Measurements from ENCODE around the gene EPYC. TPM values are rescaled to one million over a fixed set of nuclear protein-coding genes. Genes with fewer than 3 reads are reported as not detected.

The EPYC gene
- total and polyA plus RNA-seq, 4 donors = 0.17 TPM; not detected in 3

- DNase-seq (ENCODE audit: low read depth in 4 of 6, low spot score in 6 of 6) = no peak
- Histone ChIP-seq H3K36me3 (ENCODE audit: control insufficient read depth, insufficient read depth, low read length) (no peaks in the 10 kb centered on the region), H3K27me3 (ENCODE audit: control insufficient read depth, insufficient read depth, low read length) (no peaks in the 10 kb centered on the region), H3K9me3 (ENCODE audit: control insufficient read depth, insufficient read depth, low read length) (no peaks in the 10 kb centered on the region), H3K4me1 (ENCODE audit: control insufficient read depth, insufficient read depth, low read length) (no peaks in the 10 kb centered on the region), H3K27ac (ENCODE audit: low read depth, low read length) (no peak overlapping the region), H3K4me3 (ENCODE audit: low read depth, low read length) (no peak overlapping the region)
- 89% methylated on average over 1 of the region's 2 CpGs for WGBS (ENCODE audit: insufficient coverage)
Observed at GRCh38 chr12:91021076-91021475, 16.3 kb upstream of the EPYC start.

DNA sequence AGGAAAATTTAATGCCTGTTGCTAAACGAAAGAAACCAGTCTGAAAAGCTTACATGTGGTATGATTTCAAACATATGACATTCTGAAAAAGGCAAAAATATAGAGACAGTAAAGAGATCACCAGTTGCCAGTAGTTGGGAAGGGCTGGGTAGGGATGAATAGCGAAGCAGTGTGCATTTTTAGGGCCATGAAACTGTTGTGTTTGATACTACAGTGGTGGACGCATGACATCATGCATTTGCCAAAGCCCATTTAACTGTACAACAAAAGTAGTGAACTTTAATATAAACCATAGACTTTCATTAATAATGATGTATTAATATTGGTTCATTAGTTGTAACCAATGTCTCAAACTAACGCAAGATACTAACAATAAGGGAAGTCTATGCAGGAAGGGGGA, 14.7 kb upstream of the EPYC start:
- H3K4me1 ChIP-seq (ENCODE audit: control insufficient read depth, insufficient read depth, low read length) = no peaks in the 10 kb centered on the region
- H3K27me3 ChIP-seq (ENCODE audit: control insufficient read depth, insufficient read depth, low read length) = no peaks in the 10 kb centered on the region
- H3K4me3 ChIP-seq (ENCODE audit: low read depth, low read length) = no peak overlapping the region
- DNase-seq (ENCODE audit: low read depth in 4 of 6, low spot score in 6 of 6) = no peak
- no peaks in the 10 kb centered on the region for H3K9me3 ChIP-seq (ENCODE audit: control insufficient read depth, insufficient read depth, low read length)
- no peak overlapping the region for H3K27ac ChIP-seq (ENCODE audit: low read depth, low read length)
- H3K36me3 ChIP-seq (ENCODE audit: control insufficient read depth, insufficient read depth, low read length) = no peaks in the 10 kb centered on the region
- 100% methylated on average over 1 of the region's 4 CpGs for WGBS (ENCODE audit: insufficient coverage)

GRCh38 chr12:91017511-91018263, 12.9 kb upstream of the EPYC start:
- 67% methylated on average over 1 of the region's 5 CpGs for WGBS (ENCODE audit: insufficient coverage)
- no peak overlapping the region for H3K27ac ChIP-seq (ENCODE audit: low read depth, low read length)
- H3K36me3 ChIP-seq (ENCODE audit: control insufficient read depth, insufficient read depth, low read length) = no peaks in the 10 kb centered on the region
- H3K4me1 ChIP-seq (ENCODE audit: control insufficient read depth, insufficient read depth, low read length) = no peaks in the 10 kb centered on the region
- no peak overlapping the region for H3K4me3 ChIP-seq (ENCODE audit: low read depth, low read length)
- H3K9me3 ChIP-seq (ENCODE audit: control insufficient read depth, insufficient read depth, low read length) = no peaks in the 10 kb centered on the region
- no peak for DNase-seq (ENCODE audit: low read depth in 4 of 6, low spot score in 6 of 6)
- no peaks in the 10 kb centered on the region for H3K27me3 ChIP-seq (ENCODE audit: control insufficient read depth, insufficient read depth, low read length)

DNA sequence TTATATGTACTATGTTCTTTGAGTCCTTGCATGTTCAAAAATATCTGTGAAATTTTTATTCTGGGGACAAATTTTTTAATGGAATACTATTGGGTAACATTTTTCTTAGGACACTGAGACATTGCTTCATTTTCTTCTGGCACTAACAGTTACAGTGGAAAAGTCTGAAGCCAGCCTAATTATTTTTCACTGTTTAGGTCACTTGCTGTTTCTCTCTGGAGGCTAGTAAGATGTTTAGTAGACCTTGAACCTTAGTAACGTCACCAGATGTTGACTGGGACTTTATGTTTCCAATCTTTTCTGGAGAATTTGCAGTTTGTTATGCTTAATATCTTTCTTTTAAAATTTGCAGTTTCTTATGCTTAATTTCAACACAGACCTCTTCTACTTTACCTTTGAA, 12.3 kb upstream of the EPYC start:
- H3K27ac ChIP-seq (ENCODE audit: low read depth, low read length) = no peak overlapping the region
- no CpG with 5 or more reads among the region's 1 CpG for WGBS (ENCODE audit: insufficient coverage)
- H3K27me3 ChIP-seq (ENCODE audit: control insufficient read depth, insufficient read depth, low read length) = no peaks in the 10 kb centered on the region
- no peaks in the 10 kb centered on the region for H3K9me3 ChIP-seq (ENCODE audit: control insufficient read depth, insufficient read depth, low read length)
- H3K4me3 ChIP-seq (ENCODE audit: low read depth, low read length) = no peak overlapping the region
- H3K4me1 ChIP-seq (ENCODE audit: control insufficient read depth, insufficient read depth, low read length) = no peaks in the 10 kb centered on the region
- no peaks in the 10 kb centered on the region for H3K36me3 ChIP-seq (ENCODE audit: control insufficient read depth, insufficient read depth, low read length)
- DNase-seq (ENCODE audit: low read depth in 4 of 6, low spot score in 6 of 6) = no peak

DNA sequence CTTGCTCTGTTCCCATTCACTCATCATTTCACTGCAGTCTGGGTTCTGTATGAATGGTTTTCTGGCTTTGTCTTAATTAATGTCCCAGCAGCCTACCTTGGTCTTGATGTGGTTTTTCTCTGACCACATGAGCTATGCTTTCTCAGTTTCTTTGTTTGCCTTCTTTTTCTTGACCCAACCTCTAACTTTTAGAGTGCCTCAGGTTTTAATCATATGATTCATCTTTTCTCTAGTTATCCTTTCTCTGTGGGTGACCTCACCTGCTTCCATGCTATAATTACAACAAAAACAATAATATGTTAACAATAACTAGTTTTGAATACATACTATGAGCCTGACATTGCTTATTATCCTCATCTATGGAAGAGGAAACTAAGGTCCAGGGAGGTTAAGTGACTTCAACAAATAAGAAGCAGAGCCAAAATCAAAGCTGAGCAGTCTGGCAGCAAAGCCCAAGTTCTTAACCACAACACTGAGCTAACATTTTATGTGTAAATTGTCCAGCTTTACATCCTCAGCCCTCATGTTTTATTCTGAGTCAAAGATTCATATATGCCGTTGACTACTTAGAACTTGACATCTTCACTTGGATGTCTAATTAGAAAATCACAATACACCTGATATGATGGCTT, 4.7 kb upstream of the EPYC start:
- H3K4me1 ChIP-seq (ENCODE audit: control insufficient read depth, insufficient read depth, low read length) = no peaks in the 10 kb centered on the region
- WGBS (ENCODE audit: insufficient coverage) = 100% methylated on average over 1 of the region's 1 CpG
- no peak overlapping the region for H3K27ac ChIP-seq (ENCODE audit: low read depth, low read length)
- no peaks in the 10 kb centered on the region for H3K27me3 ChIP-seq (ENCODE audit: control insufficient read depth, insufficient read depth, low read length)
- no peaks in the 10 kb centered on the region for H3K36me3 ChIP-seq (ENCODE audit: control insufficient read depth, insufficient read depth, low read length)
- H3K9me3 ChIP-seq (ENCODE audit: control insufficient read depth, insufficient read depth, low read length) = no peaks in the 10 kb centered on the region
- no peak for DNase-seq (ENCODE audit: low read depth in 4 of 6, low spot score in 6 of 6)
- H3K4me3 ChIP-seq (ENCODE audit: low read depth, low read length) = no peak overlapping the region

- H3K4me3 ChIP-seq (ENCODE audit: low read depth, low read length) = no peak overlapping the region
- WGBS (ENCODE audit: insufficient coverage) = 67% methylated on average over 1 of the region's 2 CpGs
- H3K4me1 ChIP-seq (ENCODE audit: control insufficient read depth, insufficient read depth, low read length) = no peaks in the 10 kb centered on the region
Observed at GRCh38 chr12:91007531-91008290, 2.9 kb upstream of the EPYC start.

GRCh38 chr12:91003737-91004136, 1.0 kb downstream of the EPYC start:
- H3K9me3 ChIP-seq (ENCODE audit: control insufficient read depth, insufficient read depth, low read length) = no peaks in the 10 kb centered on the region
- no peak overlapping the region for H3K4me3 ChIP-seq (ENCODE audit: low read depth, low read length)
- DNase-seq (ENCODE audit: low read depth in 4 of 6, low spot score in 6 of 6) = peak in 1 of 6 donors; percentile 23
- H3K4me1 ChIP-seq (ENCODE audit: control insufficient read depth, insufficient read depth, low read length) = no peaks in the 10 kb centered on the region
- H3K36me3 ChIP-seq (ENCODE audit: control insufficient read depth, insufficient read depth, low read length) = no peaks in the 10 kb centered on the region
- no peaks in the 10 kb centered on the region for H3K27me3 ChIP-seq (ENCODE audit: control insufficient read depth, insufficient read depth, low read length)
- no peak overlapping the region for H3K27ac ChIP-seq (ENCODE audit: low read depth, low read length)

More at GRCh38 chr12:91007531-91008290, 2.9 kb upstream of the EPYC start:
- Histone ChIP-seq H3K27me3 (ENCODE audit: control insufficient read depth, insufficient read depth, low read length) (no peaks in the 10 kb centered on the region), H3K27ac (ENCODE audit: low read depth, low read length) (no peak overlapping the region), H3K36me3 (ENCODE audit: control insufficient read depth, insufficient read depth, low read length) (no peaks in the 10 kb centered on the region), H3K9me3 (ENCODE audit: control insufficient read depth, insufficient read depth, low read length) (no peaks in the 10 kb centered on the region)
- DNase-seq (ENCODE audit: low read depth in 4 of 6, low spot score in 6 of 6) = no peak

- Histone ChIP-seq H3K27ac (ENCODE audit: low read depth, low read length) (no peak overlapping the region), H3K4me3 (ENCODE audit: low read depth, low read length) (no peak overlapping the region), H3K4me1 (ENCODE audit: control insufficient read depth, insufficient read depth, low read length) (no peaks in the 10 kb centered on the region), H3K36me3 (ENCODE audit: control insufficient read depth, insufficient read depth, low read length) (no peaks in the 10 kb centered on the region), H3K9me3 (ENCODE audit: control insufficient read depth, insufficient read depth, low read length) (no peaks in the 10 kb centered on the region), H3K27me3 (ENCODE audit: control insufficient read depth, insufficient read depth, low read length) (no peaks in the 10 kb centered on the region)
- DNase-seq (ENCODE audit: low read depth in 4 of 6, low spot score in 6 of 6) = peak in 1 of 6 donors; percentile 5
- no CpG with 5 or more reads among the region's 1 CpG for WGBS (ENCODE audit: insufficient coverage)
Observed at GRCh38 chr12:91001306-91001705, 3.5 kb downstream of the EPYC start.

DNA sequence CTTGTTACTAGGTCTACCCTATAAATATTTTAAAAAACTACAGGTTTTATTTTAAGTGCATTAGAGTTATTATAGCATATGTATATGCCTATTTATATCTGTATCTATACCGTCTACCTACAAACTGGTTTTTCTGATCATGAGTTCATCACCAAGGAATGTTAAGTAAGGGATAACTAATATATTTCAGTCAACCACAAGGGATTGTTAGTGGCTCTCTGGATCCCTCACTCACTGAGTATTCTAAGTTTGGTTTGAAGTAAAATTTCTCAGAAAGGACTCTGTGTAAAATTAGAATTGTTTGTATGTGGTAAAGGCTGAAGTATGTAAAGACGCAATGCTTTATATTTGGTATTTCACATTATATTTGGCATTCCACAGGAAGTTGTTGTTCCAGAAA, 4.8 kb downstream of the EPYC start:
- H3K4me1 ChIP-seq (ENCODE audit: control insufficient read depth, insufficient read depth, low read length) = no peaks in the 10 kb centered on the region
- no peak overlapping the region for H3K4me3 ChIP-seq (ENCODE audit: low read depth, low read length)
- H3K36me3 ChIP-seq (ENCODE audit: control insufficient read depth, insufficient read depth, low read length) = no peaks in the 10 kb centered on the region
- H3K27ac ChIP-seq (ENCODE audit: low read depth, low read length) = no peak overlapping the region
- DNase-seq (ENCODE audit: low read depth in 4 of 6, low spot score in 6 of 6) = no peak
- H3K27me3 ChIP-seq (ENCODE audit: control insufficient read depth, insufficient read depth, low read length) = no peaks in the 10 kb centered on the region
- WGBS (ENCODE audit: insufficient coverage) = no CpG with 5 or more reads among the region's 2 CpGs
- no peaks in the 10 kb centered on the region for H3K9me3 ChIP-seq (ENCODE audit: control insufficient read depth, insufficient read depth, low read length)
